GM12874 (cell line): ENCODE measurements around the gene DOCK9.

Experiments
- TF ChIP-seq, protein P1 (sequence below): IDR thresholded peaks from 2 replicates; pipeline ENCODE4 v1.5.1; 2011; ENCODE audit warnings: low read depth, mild to moderate bottlenecking, control low read depth, low read length, moderate library complexity; ENCODE audit not compliant: insufficient read depth

The DOCK9 gene

DNA sequence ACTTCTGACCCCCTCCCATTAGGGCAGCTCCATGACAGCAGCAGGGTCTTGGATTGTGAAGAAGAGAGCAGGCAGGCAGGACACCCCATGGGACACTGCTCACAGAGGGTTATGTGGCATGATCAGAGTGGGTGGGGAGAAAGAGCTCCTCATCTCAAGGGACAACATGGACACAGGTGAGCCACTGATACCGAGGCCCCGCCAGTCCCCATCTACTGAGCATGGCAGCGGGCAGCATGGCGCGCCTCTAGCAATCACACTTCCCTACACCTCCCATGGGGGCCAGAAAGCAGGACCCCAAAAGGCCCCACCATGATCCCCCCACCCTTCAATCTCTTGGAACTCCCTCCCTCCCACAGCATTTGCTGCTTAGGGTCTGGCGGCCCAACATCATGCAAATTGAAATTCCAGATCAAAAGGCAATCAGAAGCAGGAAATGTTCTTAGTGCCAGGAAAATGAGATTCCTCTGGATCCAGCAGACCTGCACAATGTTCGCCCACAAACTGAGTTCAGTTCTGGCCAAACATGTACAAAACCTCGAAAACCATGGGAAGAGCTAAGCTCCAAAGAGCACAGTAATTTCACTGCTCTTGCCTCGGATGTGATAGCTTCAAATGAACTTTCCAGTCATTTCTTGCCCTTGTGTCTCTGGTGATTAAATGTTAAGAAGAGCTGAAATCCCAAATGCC, 14.8 kb downstream of the DOCK9 start:
- TF ChIP-seq, protein P1, sequence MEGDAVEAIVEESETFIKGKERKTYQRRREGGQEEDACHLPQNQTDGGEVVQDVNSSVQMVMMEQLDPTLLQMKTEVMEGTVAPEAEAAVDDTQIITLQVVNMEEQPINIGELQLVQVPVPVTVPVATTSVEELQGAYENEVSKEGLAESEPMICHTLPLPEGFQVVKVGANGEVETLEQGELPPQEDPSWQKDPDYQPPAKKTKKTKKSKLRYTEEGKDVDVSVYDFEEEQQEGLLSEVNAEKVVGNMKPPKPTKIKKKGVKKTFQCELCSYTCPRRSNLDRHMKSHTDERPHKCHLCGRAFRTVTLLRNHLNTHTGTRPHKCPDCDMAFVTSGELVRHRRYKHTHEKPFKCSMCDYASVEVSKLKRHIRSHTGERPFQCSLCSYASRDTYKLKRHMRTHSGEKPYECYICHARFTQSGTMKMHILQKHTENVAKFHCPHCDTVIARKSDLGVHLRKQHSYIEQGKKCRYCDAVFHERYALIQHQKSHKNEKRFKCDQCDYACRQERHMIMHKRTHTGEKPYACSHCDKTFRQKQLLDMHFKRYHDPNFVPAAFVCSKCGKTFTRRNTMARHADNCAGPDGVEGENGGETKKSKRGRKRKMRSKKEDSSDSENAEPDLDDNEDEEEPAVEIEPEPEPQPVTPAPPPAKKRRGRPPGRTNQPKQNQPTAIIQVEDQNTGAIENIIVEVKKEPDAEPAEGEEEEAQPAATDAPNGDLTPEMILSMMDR = no peak

DNA sequence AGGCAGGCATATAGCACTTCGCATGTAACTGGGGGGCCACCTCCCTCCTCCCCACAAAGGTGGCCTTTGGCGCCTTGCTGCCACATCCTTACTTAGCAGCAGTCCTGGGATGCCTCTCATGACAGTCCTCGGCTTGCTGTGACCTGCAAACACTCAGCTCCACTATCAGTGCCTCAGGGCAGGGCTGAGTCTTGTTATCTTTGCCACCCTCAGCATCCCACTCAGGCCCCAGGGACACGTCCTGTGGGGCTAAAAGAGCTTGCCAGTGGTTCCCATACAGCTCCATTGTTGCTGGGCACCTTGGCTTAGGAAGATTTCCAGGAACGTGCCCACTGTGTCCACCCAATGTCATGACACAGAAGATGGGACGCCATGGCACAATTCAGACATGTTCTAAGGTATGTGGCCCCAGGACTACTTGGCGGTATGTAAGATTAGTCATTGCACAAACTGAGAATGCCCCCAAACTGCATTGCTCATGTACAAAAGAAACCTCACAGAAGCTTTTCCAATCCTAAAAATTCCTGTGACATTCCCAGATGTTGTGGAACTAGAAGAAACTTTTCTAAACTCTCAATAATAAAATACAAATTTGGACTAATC, 16.3 kb downstream of the DOCK9 start:
- TF ChIP-seq, protein P1 = no peak

DNA sequence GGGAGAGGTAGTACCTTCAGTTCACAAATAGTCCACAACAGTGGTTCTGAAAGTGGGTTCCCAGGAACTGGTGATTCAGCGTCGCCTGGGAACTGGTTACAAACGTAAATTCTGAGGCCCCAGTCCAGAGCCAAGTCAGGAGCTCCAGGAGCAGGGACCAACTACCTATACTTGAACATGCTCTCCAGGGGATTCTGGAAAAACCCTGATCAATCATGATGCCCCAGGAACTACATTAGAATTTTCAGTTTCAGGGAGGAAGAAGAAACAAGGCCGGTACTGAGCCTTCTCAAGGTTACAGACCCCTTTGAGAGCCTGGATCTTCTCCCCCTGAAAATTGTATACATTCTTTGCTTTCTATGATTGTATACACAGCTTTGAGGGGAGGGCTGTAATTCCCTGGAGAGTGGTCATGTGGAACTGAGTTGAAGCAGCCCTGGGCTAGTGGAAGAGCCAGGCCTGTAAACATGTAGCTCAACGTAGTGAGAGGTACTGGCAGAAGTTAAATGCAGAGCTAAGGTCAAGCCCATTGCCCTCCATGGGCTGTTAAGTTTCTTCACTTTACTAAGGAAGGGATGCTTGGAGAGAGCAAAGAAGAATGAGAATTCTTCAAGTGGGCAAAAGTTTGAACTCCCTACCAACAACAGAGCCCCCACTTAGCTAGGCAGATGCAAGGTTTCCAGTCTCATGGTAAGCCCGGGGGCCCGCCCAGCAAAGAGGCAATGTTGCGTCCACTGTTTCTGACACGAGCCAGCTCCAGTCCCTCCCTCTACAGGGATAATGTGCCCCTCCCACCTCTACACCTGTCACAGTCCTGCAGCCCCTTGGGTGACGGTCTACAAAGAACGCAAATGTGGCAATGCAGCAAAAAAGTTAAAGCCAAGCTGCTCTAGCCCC, 17.0 kb downstream of the DOCK9 start:
- TF ChIP-seq, protein P1 = no peak

DNA sequence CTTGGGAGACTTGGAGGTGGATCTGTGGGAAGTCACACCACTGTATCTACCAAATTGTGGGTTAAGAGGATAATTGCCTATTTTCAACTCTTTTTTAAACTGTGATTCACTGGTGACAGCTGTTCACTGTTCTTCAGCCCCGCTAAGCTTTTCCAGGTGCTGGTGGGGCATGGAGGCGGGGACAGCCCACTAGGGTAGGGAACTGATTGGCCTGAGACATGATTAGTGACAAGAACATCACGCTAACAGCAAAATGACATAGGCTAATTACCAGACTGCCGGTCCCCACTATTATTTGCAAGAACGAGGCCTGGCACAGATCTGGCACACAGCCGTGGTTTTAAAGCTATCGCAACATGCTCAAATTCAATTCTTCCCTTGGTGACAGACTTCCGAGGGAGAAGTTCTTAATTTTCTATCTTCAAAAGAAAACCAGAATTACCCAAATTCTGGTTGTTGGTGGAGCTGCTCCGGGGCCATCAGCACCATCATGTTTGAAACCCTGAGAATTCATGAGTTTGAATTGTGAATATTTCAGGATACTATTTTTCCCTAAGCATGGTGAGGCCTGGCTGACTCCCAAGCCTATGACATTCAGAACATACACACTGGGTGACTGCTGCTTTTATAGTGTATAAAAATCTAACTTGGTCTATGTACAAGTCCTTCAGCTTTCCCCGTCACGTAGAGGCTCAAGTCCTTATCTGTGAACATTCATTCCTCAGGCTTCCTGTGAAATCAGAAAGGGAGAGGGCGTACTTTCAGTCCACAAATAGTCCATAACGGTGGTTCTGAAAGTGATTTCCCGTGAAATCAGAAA, 17.9 kb downstream of the DOCK9 start:
- TF ChIP-seq, protein P1 = no peak

DNA sequence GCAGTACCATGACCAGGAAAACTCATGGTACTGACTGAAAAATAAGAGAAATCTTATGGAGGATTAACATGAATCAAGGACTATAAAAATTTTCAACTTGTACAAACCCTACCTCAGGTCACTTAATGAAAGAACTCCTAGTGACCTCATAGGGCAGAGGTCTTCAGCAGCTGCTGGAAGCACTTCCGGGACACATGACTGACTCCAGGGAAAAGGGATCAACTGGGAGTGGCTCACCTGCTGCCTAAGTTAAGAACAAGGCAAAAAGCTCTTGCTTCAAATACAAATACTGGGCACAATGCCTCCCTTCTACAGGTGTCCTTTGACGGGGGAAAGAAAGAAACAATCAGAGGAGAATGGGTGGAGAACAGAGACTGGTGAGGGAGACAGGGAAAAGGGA, 18.6 kb downstream of the DOCK9 start:
- TF ChIP-seq, protein P1 = no peak

DNA sequence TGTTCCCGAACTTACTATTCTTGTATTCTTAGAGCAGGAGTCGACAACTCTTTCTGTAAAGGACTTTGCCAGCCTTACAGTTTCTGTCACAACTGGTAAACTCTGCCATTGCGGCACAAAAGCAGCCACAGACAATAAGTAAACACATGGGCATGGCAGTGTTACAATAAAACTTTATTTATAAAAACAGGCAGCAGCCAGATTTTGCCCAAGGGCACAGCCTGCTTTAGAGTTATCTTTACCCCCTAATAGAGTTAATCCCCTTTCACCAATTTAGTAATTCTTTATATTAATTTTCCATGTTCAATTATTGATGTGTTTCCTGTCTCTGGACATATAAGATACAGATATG, 19.4 kb downstream of the DOCK9 start:
- TF ChIP-seq, protein P1 = no peak
